H1 (cell line): ENCODE results near the gene DDX42. TPM values are rescaled to one million over a fixed set of nuclear protein-coding genes. Genes with fewer than 3 reads are reported as not detected.

ENCODE experiments used
- BRCA1 ChIP-seq: IDR thresholded peaks from 2 replicates; pipeline ENCODE4 v1.6.1; 2012; ENCODE audit warnings: low read depth, low read length, improper control_type of control experiment
- CBX8 ChIP-seq: fragments of 300-800, 300-1000 bp; sonication (generic); IDR thresholded peaks from 2 replicates; pipeline ENCODE4 v1.7.1; 2016; ENCODE audit warnings: low read depth, low read length, borderline replicate concordance
- CHD1 ChIP-seq: IDR thresholded peaks from 2 replicates; pipeline ENCODE4 v1.6.1; 2012; ENCODE audit warnings: low read depth, low read length, improper control_type of control experiment
- CREB1 ChIP-seq: IDR thresholded peaks from 2 replicates; pipeline ENCODE4 v1.6.1; 2012; ENCODE audit warnings: inconsistent platforms
- EGR1 ChIP-seq: IDR thresholded peaks from 2 replicates; pipeline ENCODE4 v1.6.1; 2011; ENCODE audit warnings: low read depth, low read length, borderline replicate concordance
- GTF2F1 ChIP-seq: IDR thresholded peaks from 2 replicates; pipeline ENCODE4 v1.6.1; 2012; ENCODE audit warnings: low read depth, low read length, improper control_type of control experiment, borderline replicate concordance
- HDAC6 ChIP-seq: IDR thresholded peaks from one replicate; pipeline ENCODE4 v1.7.1; 2012; ENCODE audit warnings: low read depth, mild to moderate bottlenecking, inconsistent platforms, low read length, moderate library complexity
- JUN ChIP-seq: IDR thresholded peaks from 2 replicates; pipeline ENCODE4 v1.6.1; 2011; ENCODE audit warnings: low read depth, mild to moderate bottlenecking, improper control_type of control experiment, low read length
- JUND ChIP-seq: IDR thresholded peaks from 2 replicates; pipeline ENCODE4 v1.6.1; 2011; ENCODE audit warnings: mild to moderate bottlenecking, improper control_type of control experiment, low read length
- KDM5A ChIP-seq: fragments of 200-600 bp; IDR thresholded peaks from 2 replicates; pipeline ENCODE4 v1.7.1; 2012; ENCODE audit warnings: mild to moderate bottlenecking, low read length, inconsistent platforms, mixed read lengths
- PHF8 ChIP-seq: fragments of 200-600 bp; sonication (generic); conservative IDR thresholded peaks from 2 replicates; pipeline ENCODE4 v1.7.1; 2012; ENCODE audit warnings: low read depth, mild to moderate bottlenecking, inconsistent platforms, low read length, moderate library complexity
- POLR2A ChIP-seq, 2 experiments: IDR thresholded peaks; 1 replicate in 1 of 2; 2 replicates in 1 of 2; pipeline ENCODE4 v1.6.1; 2011; ENCODE audit warnings: low read depth in 2 of 2, low read length in 2 of 2, mild to moderate bottlenecking in 2 of 2; ENCODE audit errors: control extremely low read depth in 1 of 2
- POLR2AphosphoS5 ChIP-seq: IDR thresholded peaks from 2 replicates; pipeline ENCODE4 v1.6.1; 2011; ENCODE audit warnings: low read depth, low read length
- RAD21 ChIP-seq, 2 experiments: IDR thresholded peaks in 1 of 2; conservative IDR thresholded peaks in 1 of 2; 2 replicates each; pipeline ENCODE4 v1.6.1; 2011; ENCODE audit warnings: low read depth in 2 of 2, low read length in 2 of 2, improper control_type of control experiment in 1 of 2, inconsistent platforms in 1 of 2, mild to moderate bottlenecking in 1 of 2, moderate library complexity in 1 of 2
- RBBP5 ChIP-seq: IDR thresholded peaks from 2 replicates; pipeline ENCODE4 v1.7.1; 2012; ENCODE audit warnings: low read depth, mild to moderate bottlenecking, inconsistent platforms, low read length, moderate library complexity, borderline replicate concordance
- RFX5 ChIP-seq: IDR thresholded peaks from 2 replicates; pipeline ENCODE4 v1.6.1; 2011; ENCODE audit warnings: low read depth, low read length, improper control_type of control experiment, borderline replicate concordance
- RXRA ChIP-seq: IDR thresholded peaks from 2 replicates; pipeline ENCODE4 v1.6.1; 2011; ENCODE audit warnings: low read depth, mild to moderate bottlenecking, low read length, moderate library complexity; ENCODE audit not compliant: insufficient read depth
- SIN3A ChIP-seq, 2 experiments: IDR thresholded peaks in 1 of 2; conservative IDR thresholded peaks in 1 of 2; 2 replicates each; pipeline ENCODE4 v1.6.1; 2011 to 2012; ENCODE audit warnings: low read length in 2 of 2, improper control_type of control experiment in 1 of 2, low read depth in 1 of 2, mild to moderate bottlenecking in 1 of 2
- SIRT6 ChIP-seq: IDR thresholded peaks from one replicate; pipeline ENCODE4 v1.7.1; 2012; ENCODE audit warnings: low read length, inconsistent platforms
- SIX5 ChIP-seq: IDR thresholded peaks from 2 replicates; pipeline ENCODE4 v1.6.1; 2011; ENCODE audit warnings: mild to moderate bottlenecking, low read depth, low read length
- SP4 ChIP-seq: IDR thresholded peaks from 2 replicates; pipeline ENCODE4 v1.6.1; 2012; ENCODE audit warnings: low read length, inconsistent platforms
- TAF7 ChIP-seq: optimal IDR thresholded peaks from 2 replicates; pipeline ENCODE3; 2011; ENCODE audit warnings: low read depth, mild to moderate bottlenecking, inconsistent platforms, low read length, moderate library complexity, borderline replicate concordance
- TBP ChIP-seq: IDR thresholded peaks from 2 replicates; pipeline ENCODE4 v1.6.1; 2011; ENCODE audit warnings: low read depth, low read length, improper control_type of control experiment
- TCF12 ChIP-seq: IDR thresholded peaks from 2 replicates; pipeline ENCODE4 v1.6.1; 2011; ENCODE audit warnings: low read depth, mild to moderate bottlenecking, low read length
- polyA plus RNA-seq, 7 experiments: library from polyadenylated mRNA; depleted of rRNA in 3 of 7; stranded (reverse) in 5 of 7; unstranded in 2 of 7; fragments of >200 nt in 5 of 7; fragments of 200-250 nt in 2 of 7; gene quantifications; 1 replicate in 5 of 7; 2 replicates in 1 of 7; 4 replicates in 1 of 7; pipeline versions ENCODE4 v1.2.1 to v1.2.3, GENCODE V29; 2011 to 2013; ENCODE audit warnings: missing spikeins in 2 of 7, mixed read lengths in 2 of 7
- total RNA-seq: library from RNA; stranded (reverse); fragmentation: NEBNext Ultra II Directional; extraction: Animal tissue kit (Norgen Biotek cat#: 25700); gene quantifications from 2 replicates; pipeline ENCODE4 v1.2.1, GENCODE V29; 2021
- TF ChIP-seq, protein P1 (sequence below): IDR thresholded peaks from 2 replicates; pipeline ENCODE4 v1.6.1; 2012; ENCODE audit warnings: inconsistent platforms

The DDX42 gene
- total and polyA plus RNA-seq, 2 of the 8 experiments (the other 6 are each of a cell fraction or from before 2014, with no cell fraction given) = 40.6 to 114 TPM

DNA sequence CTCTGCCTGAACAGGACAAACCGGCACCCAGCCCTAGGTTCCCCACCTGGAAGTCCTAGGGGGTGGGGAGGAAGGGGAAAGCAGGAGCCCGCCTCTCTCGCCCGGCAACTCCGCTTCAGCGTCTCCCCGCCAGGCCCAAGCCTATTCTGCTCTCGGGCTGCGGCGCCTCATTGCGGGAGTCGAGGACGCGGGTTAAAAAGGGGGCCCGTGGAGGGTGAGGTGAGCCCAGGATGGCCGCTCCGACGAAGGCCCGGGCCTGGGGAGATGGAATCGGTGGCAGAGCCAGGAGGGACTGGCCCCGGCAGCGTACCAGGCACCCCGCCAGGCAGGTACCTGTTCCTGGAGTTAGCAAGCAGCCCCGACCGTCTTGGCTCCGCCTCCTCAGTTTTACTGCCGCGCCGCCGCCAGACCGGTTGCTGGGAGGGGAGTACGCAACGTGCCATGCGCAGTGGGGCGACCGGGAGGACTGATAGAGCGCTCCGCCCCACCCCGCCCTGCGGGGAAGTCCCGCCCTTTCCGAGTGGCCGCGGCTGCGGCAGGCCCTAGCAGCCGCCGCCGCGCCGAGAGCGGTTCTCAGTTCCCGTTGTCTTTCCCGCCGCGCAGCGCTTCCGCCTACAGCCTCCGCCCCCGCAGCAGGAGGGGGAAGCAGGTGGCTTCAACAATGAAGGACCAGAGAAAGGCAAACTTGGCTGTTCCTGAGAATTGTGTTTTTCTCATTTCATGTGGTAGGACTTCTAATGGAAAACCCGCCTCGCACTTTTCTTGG lies 32.4 kb upstream of the DDX42 start, which contains the start of gene STRADA (continued):
- 0 out of 2 replicates have a peak, but pooled peaks have one; percentile 57 for TF ChIP-seq TCF12
- TF ChIP-seq TBP = peak; percentile 73
- TF ChIP-seq KDM5A = no peak
- peak; percentile 49 to 69; a peak in 1 of 4 replicates for TF ChIP-seq SIN3A (conservative IDR thresholded peaks at IDR 0.05 in 1 of 2, IDR thresholded peaks at IDR 0.05 in 1 of 2; ENCODE audit: low read depth in 1 of 2, low read length in 2 of 2)
- TF ChIP-seq JUND = no peak
- TF ChIP-seq JUN = no peak
- TF ChIP-seq POLR2AphosphoS5 = peak; percentile 62
- TF ChIP-seq HDAC6 = no peak
- TF ChIP-seq RFX5 = no peak
- TF ChIP-seq BRCA1 = no peak
- TF ChIP-seq CREB1 = peak; percentile 21
- TF ChIP-seq SIRT6 = no peak
- no peak for TF ChIP-seq SIX5
- TF ChIP-seq CBX8 = no peak
- peak; percentile 57; the same call in 1 of the 2 replicates for TF ChIP-seq SP4
- peak; percentile 63 for TF ChIP-seq PHF8
- TF ChIP-seq GTF2F1 = no peak
- TF ChIP-seq POLR2A (IDR thresholded peaks at IDR 0.05; ENCODE audit: control extremely low read depth in 1 of 2, low read depth in 2 of 2, low read length in 2 of 2) = peak in 1 of 2 experiments; percentile 88; a peak in 2 of 3 replicates
- peak; percentile 99 for TF ChIP-seq EGR1
- TF ChIP-seq, protein P1, sequence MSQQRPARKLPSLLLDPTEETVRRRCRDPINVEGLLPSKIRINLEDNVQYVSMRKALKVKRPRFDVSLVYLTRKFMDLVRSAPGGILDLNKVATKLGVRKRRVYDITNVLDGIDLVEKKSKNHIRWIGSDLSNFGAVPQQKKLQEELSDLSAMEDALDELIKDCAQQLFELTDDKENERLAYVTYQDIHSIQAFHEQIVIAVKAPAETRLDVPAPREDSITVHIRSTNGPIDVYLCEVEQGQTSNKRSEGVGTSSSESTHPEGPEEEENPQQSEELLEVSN = peak; percentile 94
- no peak for TF ChIP-seq TAF7
- TF ChIP-seq RBBP5 = peak; percentile 70
- no peak for TF ChIP-seq CHD1
- TF ChIP-seq RAD21 (IDR thresholded peaks at IDR 0.05 in 1 of 2, conservative IDR thresholded peaks at IDR 0.05 in 1 of 2; ENCODE audit: low read depth in 2 of 2, low read length in 2 of 2) = no peak
- 0 out of 2 replicates have a peak, but pooled peaks have one; percentile 6 for TF ChIP-seq RXRA
